Erythroblast (primary cell): ENCODE data around the gene SHISA8.

Source experiments
- DNase-seq, 2 experiments: peaks; one replicate each; lab custom pipeline; 2025; lab: John Stamatoyannopoulos, UW
- GATA1 ChIP-seq: IDR thresholded peaks from 2 replicates; pipeline ENCODE4 v1.6.1; 2011; ENCODE audit warnings: low read depth, mild to moderate bottlenecking, control low read depth, low read length, moderate library complexity
- POLR2A ChIP-seq: IDR thresholded peaks from 2 replicates; pipeline ENCODE4 v1.6.1; 2011; ENCODE audit warnings: mild to moderate bottlenecking, low read length

SHISA8 gene

GRCh38 chr22:41925783-41926460 lies 11.0 kb upstream of the SHISA8 start:
- TF ChIP-seq POLR2A (no peak), GATA1 (no peak)
- DNase-seq: peak; percentile 69 to 76

GRCh38 chr22:41923595-41924276 lies 8.9 kb upstream of the SHISA8 start:
- DNase-seq: no peak
- TF ChIP-seq POLR2A (no peak), GATA1 (no peak)

- no peak for DNase-seq
- TF ChIP-seq GATA1 (no peak), POLR2A (no peak)
Observed at GRCh38 chr22:41922940-41923594, 8.2 kb upstream of the SHISA8 start.

- DNase-seq: no peak
- no peak for TF ChIP-seq GATA1
- TF ChIP-seq POLR2A: no peak
Observed at GRCh38 chr22:41922328-41922727, 7.5 kb upstream of the SHISA8 start.

GRCh38 chr22:41920271-41920976 lies 5.5 kb upstream of the SHISA8 start:
- DNase-seq: no peak
- TF ChIP-seq GATA1: no peak
- TF ChIP-seq POLR2A: no peak

- peak; percentile 27 to 41 for DNase-seq
- TF ChIP-seq GATA1: no peak
- no peak for TF ChIP-seq POLR2A
Observed at GRCh38 chr22:41919357-41920224, 4.7 kb upstream of the SHISA8 start.

- TF ChIP-seq POLR2A: no peak
- TF ChIP-seq GATA1: no peak
- DNase-seq: peak; percentile 25 to 30
Observed at GRCh38 chr22:41917903-41918791, 3.3 kb upstream of the SHISA8 start.

GRCh38 chr22:41917375-41917902 lies 2.6 kb upstream of the SHISA8 start:
- no peak for TF ChIP-seq GATA1
- TF ChIP-seq POLR2A: no peak
- no peak for DNase-seq

GRCh38 chr22:41916745-41917358 lies 2.0 kb upstream of the SHISA8 start:
- TF ChIP-seq GATA1 (no peak), POLR2A (no peak)
- no peak for DNase-seq

GRCh38 chr22:41915786-41916493 lies 1.1 kb upstream of the SHISA8 start:
- no peak for DNase-seq
- no peak for TF ChIP-seq GATA1
- no peak for TF ChIP-seq POLR2A

- no peak for DNase-seq
- TF ChIP-seq POLR2A (no peak), GATA1 (no peak)
Observed at GRCh38 chr22:41914611-41915034, 251 bp downstream of the SHISA8 start.
